ENCODE data around the gene NR1I3.

- TF ChIP-seq POLR2A (IDR thresholded peaks at IDR 0.05) = peak in 1 of 2 donors; percentile 85
- TF ChIP-seq, protein P1, sequence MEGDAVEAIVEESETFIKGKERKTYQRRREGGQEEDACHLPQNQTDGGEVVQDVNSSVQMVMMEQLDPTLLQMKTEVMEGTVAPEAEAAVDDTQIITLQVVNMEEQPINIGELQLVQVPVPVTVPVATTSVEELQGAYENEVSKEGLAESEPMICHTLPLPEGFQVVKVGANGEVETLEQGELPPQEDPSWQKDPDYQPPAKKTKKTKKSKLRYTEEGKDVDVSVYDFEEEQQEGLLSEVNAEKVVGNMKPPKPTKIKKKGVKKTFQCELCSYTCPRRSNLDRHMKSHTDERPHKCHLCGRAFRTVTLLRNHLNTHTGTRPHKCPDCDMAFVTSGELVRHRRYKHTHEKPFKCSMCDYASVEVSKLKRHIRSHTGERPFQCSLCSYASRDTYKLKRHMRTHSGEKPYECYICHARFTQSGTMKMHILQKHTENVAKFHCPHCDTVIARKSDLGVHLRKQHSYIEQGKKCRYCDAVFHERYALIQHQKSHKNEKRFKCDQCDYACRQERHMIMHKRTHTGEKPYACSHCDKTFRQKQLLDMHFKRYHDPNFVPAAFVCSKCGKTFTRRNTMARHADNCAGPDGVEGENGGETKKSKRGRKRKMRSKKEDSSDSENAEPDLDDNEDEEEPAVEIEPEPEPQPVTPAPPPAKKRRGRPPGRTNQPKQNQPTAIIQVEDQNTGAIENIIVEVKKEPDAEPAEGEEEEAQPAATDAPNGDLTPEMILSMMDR (IDR thresholded peaks at IDR 0.05) = no peak
Observed at GRCh38 chr1:161201836-161202712, 35.9 kb downstream of the NR1I3 start, which contains the start of gene NDUFS2.
